ENCODE data around the gene GPR75. TPM values are rescaled to one million over a fixed set of nuclear protein-coding genes. Genes with fewer than 3 reads are reported as not detected.

GPR75 gene
- total RNA-seq, 1 experiment from 2014 or later = 3.9 TPM

- Mint-ChIP-seq H3K4me1 (ENCODE audit: low read depth, unreplicated experiment) (peaks cover 3% of the 10 kb centered on the region), H3K27ac (ENCODE audit: unreplicated experiment) (no peak overlapping the region), H3K9me3 (ENCODE audit: unreplicated experiment) (no peaks in the 10 kb centered on the region), H3K36me3 (ENCODE audit: insufficient read depth, unreplicated experiment) (peaks cover 57% of the 10 kb centered on the region), H3K27me3 (ENCODE audit: insufficient read depth, unreplicated experiment) (no peaks in the 10 kb centered on the region), H3K4me3 (ENCODE audit: unreplicated experiment) (no peak overlapping the region)
- no peaks in the 10 kb centered on the region for H3K27me3 ChIP-seq (replicated peaks; ENCODE audit: control insufficient read depth, insufficient read depth, low read length)
- no peaks in the 10 kb centered on the region for H3K4me1 ChIP-seq
- no peaks in the 10 kb centered on the region for H3K9me3 ChIP-seq
- peaks cover 3% of the 10 kb centered on the region; the same call in 1 of the 2 replicates for H3K36me3 ChIP-seq (ENCODE audit: control insufficient read depth, insufficient read depth, low read length)
- intact Hi-C loops (cut with micrococcal nuclease; ENCODE audit: unreplicated experiment) = no loop called here
- no TSS peak for BruUV-seq (replicated peaks)
- CTCF ChIA-PET = no interaction called here
- TF ChIP-seq CTCF (IDR thresholded peaks at IDR 0.05; ENCODE audit: insufficient read depth in 1 of 2, low read depth in 1 of 2, low read length in 1 of 2, severe bottlenecking in 1 of 2, unreplicated experiment in 1 of 2) = no peak
- POLR2A ChIA-PET = no interaction called here
- no peak overlapping the region for H3K4me3 ChIP-seq (ENCODE audit: low read depth, low read length)
- no peak for DNase-seq
Measured at GRCh38 chr2:53903011-53903410, 43.2 kb upstream of the GPR75 start.

- Mint-ChIP-seq H3K36me3 (ENCODE audit: insufficient read depth, unreplicated experiment) (peaks cover 57% of the 10 kb centered on the region), H3K4me3 (ENCODE audit: unreplicated experiment) (no peak overlapping the region), H3K27ac (ENCODE audit: unreplicated experiment) (no peak overlapping the region), H3K4me1 (ENCODE audit: low read depth, unreplicated experiment) (peaks cover 16% of the 10 kb centered on the region), H3K27me3 (ENCODE audit: insufficient read depth, unreplicated experiment) (no peaks in the 10 kb centered on the region), H3K9me3 (ENCODE audit: unreplicated experiment) (no peaks in the 10 kb centered on the region)
- Histone ChIP-seq H3K4me1 (peaks cover 16% of the 10 kb centered on the region), H3K4me3 (ENCODE audit: low read depth, low read length) (no peak overlapping the region), H3K27me3 (replicated peaks; ENCODE audit: control insufficient read depth, insufficient read depth, low read length) (no peaks in the 10 kb centered on the region), H3K36me3 (ENCODE audit: control insufficient read depth, insufficient read depth, low read length) (peaks cover 3% of the 10 kb centered on the region; the same call in 1 of the 2 replicates), H3K9me3 (no peaks in the 10 kb centered on the region)
- ChIA-PET CTCF (no interaction called here), POLR2A (no interaction called here)
- no peak for TF ChIP-seq CTCF (IDR thresholded peaks at IDR 0.05; ENCODE audit: insufficient read depth in 1 of 2, low read depth in 1 of 2, low read length in 1 of 2, severe bottlenecking in 1 of 2, unreplicated experiment in 1 of 2)
- intact Hi-C loops (cut with micrococcal nuclease; ENCODE audit: unreplicated experiment) = no loop called here
- no peak for DNase-seq
- BruUV-seq (replicated peaks) = no TSS peak
Measured at GRCh38 chr2:53901192-53901591, 41.4 kb upstream of the GPR75 start.

- peaks cover 16% of the 10 kb centered on the region for H3K4me1 ChIP-seq
- no peaks in the 10 kb centered on the region for H3K9me3 ChIP-seq
- ChIA-PET POLR2A (no interaction called here), CTCF (no interaction called here)
- Mint-ChIP-seq H3K27me3 (ENCODE audit: insufficient read depth, unreplicated experiment) (no peaks in the 10 kb centered on the region), H3K9me3 (ENCODE audit: unreplicated experiment) (no peaks in the 10 kb centered on the region), H3K4me3 (ENCODE audit: unreplicated experiment) (no peak overlapping the region), H3K27ac (ENCODE audit: unreplicated experiment) (no peak overlapping the region), H3K36me3 (ENCODE audit: insufficient read depth, unreplicated experiment) (peaks cover 66% of the 10 kb centered on the region), H3K4me1 (ENCODE audit: low read depth, unreplicated experiment) (peaks cover 16% of the 10 kb centered on the region)
- no peaks in the 10 kb centered on the region for H3K27me3 ChIP-seq (replicated peaks; ENCODE audit: control insufficient read depth, insufficient read depth, low read length)
- DNase-seq = peak in 1 of 2 experiments; percentile 60
- no peaks in the 10 kb centered on the region; the same call in 1 of the 2 replicates for H3K36me3 ChIP-seq (ENCODE audit: control insufficient read depth, insufficient read depth, low read length)
- intact Hi-C loops (cut with micrococcal nuclease; ENCODE audit: unreplicated experiment) = no loop called here
- H3K4me3 ChIP-seq (ENCODE audit: low read depth, low read length) = no peak overlapping the region
- TF ChIP-seq CTCF (IDR thresholded peaks at IDR 0.05; ENCODE audit: insufficient read depth in 1 of 2, low read depth in 1 of 2, low read length in 1 of 2, severe bottlenecking in 1 of 2, unreplicated experiment in 1 of 2) = no peak
- no TSS peak for BruUV-seq (replicated peaks)
Measured at GRCh38 chr2:53896864-53897263, 37.1 kb upstream of the GPR75 start.

Measured in Caco-2 (cell line).